ENCODE measurements around the gene RAB35.

The RAB35 gene

GRCh38 chr12:120062976-120063579, 53.5 kb downstream of the RAB35 start:
- Histone ChIP-seq H2AFZ (ENCODE audit: low read depth, low read length, severe bottlenecking) (no peak overlapping the region), H3K9me3 (ENCODE audit: insufficient read depth, low read length) (no peaks in the 10 kb centered on the region), H3K4me3 (ENCODE audit: insufficient read depth, low read length, poor library complexity, severe bottlenecking) (no peak overlapping the region), H3K4me2 (ENCODE audit: low read depth, low read length, poor library complexity, severe bottlenecking) (no peak overlapping the region), H3K9ac (ENCODE audit: low read length) (no peak overlapping the region), H3K79me2 (ENCODE audit: insufficient read depth, low read length) (no peaks in the 10 kb centered on the region), H4K20me1 (ENCODE audit: low read depth, low read length) (no peaks in the 10 kb centered on the region), H3K9me2 (replicated peaks; ENCODE audit: insufficient read depth, low read length) (no peaks in the 10 kb centered on the region), H3F3A (ENCODE audit: insufficient read depth) (no peaks in the 10 kb centered on the region), H3K27ac (ENCODE audit: low read depth, low read length) (no peak overlapping the region), H3K36me3 (ENCODE audit: low read length) (no peaks in the 10 kb centered on the region), H3K27me3 (ENCODE audit: low read length) (no peaks in the 10 kb centered on the region)
- TF ChIP-seq EZH2phosphoT487 (conservative IDR thresholded peaks at IDR 0.05; ENCODE audit: low read length) (no peak), CTCF (IDR thresholded peaks at IDR 0.05; ENCODE audit: insufficient read depth, low read length, poor library complexity, severe bottlenecking) (no peak)

GRCh38 chr12:120061575-120062214, 54.9 kb downstream of the RAB35 start:
- no peaks in the 10 kb centered on the region for H3K79me2 ChIP-seq (ENCODE audit: insufficient read depth, low read length)
- H2AFZ ChIP-seq (ENCODE audit: low read depth, low read length, severe bottlenecking) = no peak overlapping the region
- H3F3A ChIP-seq (ENCODE audit: insufficient read depth) = no peaks in the 10 kb centered on the region
- no peaks in the 10 kb centered on the region for H3K9me2 ChIP-seq (replicated peaks; ENCODE audit: insufficient read depth, low read length)
- TF ChIP-seq CTCF (IDR thresholded peaks at IDR 0.05; ENCODE audit: insufficient read depth, low read length, poor library complexity, severe bottlenecking) = no peak
- H3K4me2 ChIP-seq (ENCODE audit: low read depth, low read length, poor library complexity, severe bottlenecking) = no peak overlapping the region
- no peaks in the 10 kb centered on the region for H3K27me3 ChIP-seq (ENCODE audit: low read length)
- no peaks in the 10 kb centered on the region for H3K9me3 ChIP-seq (ENCODE audit: insufficient read depth, low read length)
- no peaks in the 10 kb centered on the region for H3K36me3 ChIP-seq (ENCODE audit: low read length)
- no peaks in the 10 kb centered on the region for H4K20me1 ChIP-seq (ENCODE audit: low read depth, low read length)
- no peak overlapping the region for H3K27ac ChIP-seq (ENCODE audit: low read depth, low read length)
- H3K9ac ChIP-seq (ENCODE audit: low read length) = no peak overlapping the region
- H3K4me3 ChIP-seq (ENCODE audit: insufficient read depth, low read length, poor library complexity, severe bottlenecking) = no peak overlapping the region

GRCh38 chr12:120060717-120061116, 55.8 kb downstream of the RAB35 start:
- no peak overlapping the region for H3K4me2 ChIP-seq (ENCODE audit: low read depth, low read length, poor library complexity, severe bottlenecking)
- no peaks in the 10 kb centered on the region for H3K27me3 ChIP-seq (ENCODE audit: low read length)
- no peak overlapping the region for H3K4me3 ChIP-seq (ENCODE audit: insufficient read depth, low read length, poor library complexity, severe bottlenecking)
- no peaks in the 10 kb centered on the region for H3K36me3 ChIP-seq (ENCODE audit: low read length)
- H3F3A ChIP-seq (ENCODE audit: insufficient read depth) = no peaks in the 10 kb centered on the region
- TF ChIP-seq EZH2phosphoT487 (conservative IDR thresholded peaks at IDR 0.05; ENCODE audit: low read length) (no peak), CTCF (IDR thresholded peaks at IDR 0.05; ENCODE audit: insufficient read depth, low read length, poor library complexity, severe bottlenecking) (no peak)
- no peak overlapping the region for H2AFZ ChIP-seq (ENCODE audit: low read depth, low read length, severe bottlenecking)
- no peak overlapping the region for H3K9ac ChIP-seq (ENCODE audit: low read length)
- no peaks in the 10 kb centered on the region for H3K9me3 ChIP-seq (ENCODE audit: insufficient read depth, low read length)
- no peaks in the 10 kb centered on the region for H3K9me2 ChIP-seq (replicated peaks; ENCODE audit: insufficient read depth, low read length)
- no peaks in the 10 kb centered on the region for H3K79me2 ChIP-seq (ENCODE audit: insufficient read depth, low read length)
- no peak overlapping the region for H3K27ac ChIP-seq (ENCODE audit: low read depth, low read length)
- no peaks in the 10 kb centered on the region for H4K20me1 ChIP-seq (ENCODE audit: low read depth, low read length)
